Vagina (tissue), 2 donors: ENCODE measurements around the gene MBOAT2.

Experiments
- CTCF ChIP-seq, 3 experiments: fragments of 450-650 bp in 2 of 3; fragments of 200-600 bp in 1 of 3; sonication (generic) in 1 of 3; IDR thresholded peaks; one replicate each; pipeline ENCODE4 v1.5.1; 2017 to 2019; ENCODE audit warnings: antibody characterized with exemption in 3 of 3, mild to moderate bottlenecking in 2 of 3, moderate library complexity in 2 of 3
- POLR2A ChIP-seq, 2 donors: fragments of 450-650 bp; IDR thresholded peaks; one replicate each; pipeline ENCODE4 v1.6.1; 2017; ENCODE audit warnings: antibody characterized with exemption in 2 of 2, mild to moderate bottlenecking in 2 of 2, moderate library complexity in 2 of 2

- TF ChIP-seq CTCF (IDR thresholded peaks at IDR 0.05) (no peak), POLR2A (IDR thresholded peaks at IDR 0.05) (no peak)
Observed at GRCh38 chr2:9004338-9005204, 1.1 kb upstream of the MBOAT2 start.
